ENCODE data around the gene KIF3A.

- TF ChIP-seq SIN3A (IDR thresholded peaks at IDR 0.05; ENCODE audit: borderline replicate concordance, low read depth, low read length), result no peak
- TF ChIP-seq REST (IDR thresholded peaks at IDR 0.05; ENCODE audit: low read depth, low read length), result no peak
- no peak for TF ChIP-seq MAX (IDR thresholded peaks at IDR 0.05; ENCODE audit: low read depth)
- no peak for TF ChIP-seq CTCF (IDR thresholded peaks at IDR 0.05)
- no peak for TF ChIP-seq IRF3 (IDR thresholded peaks at IDR 0.05; ENCODE audit: low read depth, low read length)
- no peak for TF ChIP-seq EP300 (IDR thresholded peaks at IDR 0.05; ENCODE audit: borderline replicate concordance in 1 of 2, low read depth in 1 of 2, low read length in 1 of 2)
- no peak for TF ChIP-seq RFX5 (IDR thresholded peaks at IDR 0.05; ENCODE audit: low read length)
- no peak for TF ChIP-seq TAF1 (IDR thresholded peaks at IDR 0.05; ENCODE audit: borderline replicate concordance, low read depth, low read length)
- TF ChIP-seq NFIC (IDR thresholded peaks at IDR 0.05; ENCODE audit: borderline replicate concordance), result no peak
- TF ChIP-seq RCOR1 (IDR thresholded peaks at IDR 0.05; ENCODE audit: low read length), result no peak
Observed at GRCh38 chr5:132749506-132749905, 12.2 kb upstream of the KIF3A start.

Data from SK-N-SH (cell line).